H9 (cell line): ENCODE data around the gene PRLH. TPM values are rescaled to one million over a fixed set of nuclear protein-coding genes. Genes with fewer than 3 reads are reported as not detected.

Experiments
- DNase-seq: peaks from one replicate; pipeline ENCODE4 v3.0.0-alpha.2; 2017
- H2AFZ ChIP-seq: one replicate; pipeline ENCODE4 v1.6.1; 2013; ENCODE audit warnings: mild to moderate bottlenecking, low read length, control low read depth, moderate library complexity
- H2AK5ac ChIP-seq: 2 replicates; pipeline ENCODE4 v1.6.1; 2013; ENCODE audit warnings: low read length, control low read depth, mixed read lengths; ENCODE audit not compliant: insufficient read length
- H2BK120ac ChIP-seq: one replicate; pipeline ENCODE4 v1.6.1; 2013; ENCODE audit warnings: low read depth, mild to moderate bottlenecking, low read length, control low read depth, inconsistent platforms; ENCODE audit not compliant: poor library complexity, severe bottlenecking
- H2BK12ac ChIP-seq: 2 replicates; pipeline ENCODE4 v1.6.1; 2013; ENCODE audit warnings: low read length, control low read depth, mixed read lengths, low read depth; ENCODE audit not compliant: insufficient read length
- H2BK15ac ChIP-seq: 2 replicates; pipeline ENCODE4 v1.6.1; 2013; ENCODE audit warnings: low read depth, low read length, control low read depth
- H2BK20ac ChIP-seq: one replicate; pipeline ENCODE4 v1.6.1; 2013; ENCODE audit warnings: low read depth, mild to moderate bottlenecking, low read length, control low read depth, inconsistent platforms; ENCODE audit not compliant: poor library complexity, severe bottlenecking
- H2BK5ac ChIP-seq: 2 replicates; pipeline ENCODE4 v1.6.1; 2013; ENCODE audit warnings: low read length, control low read depth, mixed read lengths; ENCODE audit not compliant: insufficient read length
- H3K14ac ChIP-seq: 2 replicates; pipeline ENCODE4 v1.6.1; 2013; ENCODE audit warnings: low read length, control low read depth; ENCODE audit not compliant: insufficient read depth
- H3K18ac ChIP-seq: 2 replicates; pipeline ENCODE4 v1.6.1; 2013; ENCODE audit warnings: low read depth, mild to moderate bottlenecking, mixed read lengths, low read length, control low read depth; ENCODE audit not compliant: insufficient read length
- H3K23ac ChIP-seq: 2 replicates; pipeline ENCODE4 v1.6.1; 2013; ENCODE audit warnings: low read length, control low read depth, mixed read lengths, low read depth; ENCODE audit not compliant: insufficient read length
- H3K23me2 ChIP-seq: 2 replicates; pipeline ENCODE4 v1.6.1; 2013; ENCODE audit warnings: low read depth, mild to moderate bottlenecking, mixed read lengths, low read length, control low read depth; ENCODE audit not compliant: insufficient read length, poor library complexity, severe bottlenecking
- H3K27ac ChIP-seq: 2 replicates; pipeline ENCODE4 v1.5.1; 2013; ENCODE audit warnings: low read length, control low read depth, mixed read lengths, low read depth; ENCODE audit not compliant: insufficient read length
- H3K27me3 ChIP-seq: 2 replicates; pipeline ENCODE4 v1.6.1; 2013; ENCODE audit warnings: low read length, control low read depth, inconsistent platforms; ENCODE audit not compliant: insufficient read depth
- H3K4ac ChIP-seq: 2 replicates; pipeline ENCODE4 v1.6.1; 2013; ENCODE audit warnings: low read depth, mild to moderate bottlenecking, control low read depth, inconsistent platforms, low read length, moderate library complexity
- H3K4me1 ChIP-seq: 2 replicates; pipeline ENCODE4 v1.6.1; 2013; ENCODE audit warnings: low read length, control low read depth, inconsistent platforms; ENCODE audit not compliant: insufficient read depth
- H3K4me2 ChIP-seq: 2 replicates; pipeline ENCODE4 v1.6.1; 2013; ENCODE audit warnings: low read length, control low read depth, mixed read lengths; ENCODE audit not compliant: insufficient read length, insufficient read depth
- H3K56ac ChIP-seq: 2 replicates; pipeline ENCODE4 v1.6.1; 2013; ENCODE audit warnings: low read depth, mild to moderate bottlenecking, mixed read lengths, low read length, control low read depth; ENCODE audit not compliant: insufficient read length
- H3K79me1 ChIP-seq: 2 replicates; pipeline ENCODE4 v1.6.1; 2013; ENCODE audit warnings: low read depth, mild to moderate bottlenecking, moderate library complexity, low read length, control low read depth, inconsistent platforms; ENCODE audit not compliant: insufficient read depth, poor library complexity, severe bottlenecking
- H3K79me2 ChIP-seq: 2 replicates; pipeline ENCODE4 v1.6.1; 2013; ENCODE audit warnings: low read length, control low read depth, inconsistent platforms; ENCODE audit not compliant: insufficient read depth
- H3K9ac ChIP-seq: 2 replicates; pipeline ENCODE4 v1.6.1; 2013; ENCODE audit warnings: low read length, control low read depth, mixed read lengths; ENCODE audit not compliant: insufficient read length; ENCODE audit errors: extremely low read depth
- H3K9me3 ChIP-seq: one replicate; pipeline ENCODE4 v1.6.1; 2013; ENCODE audit warnings: low read depth, low read length, inconsistent platforms; ENCODE audit not compliant: control insufficient read depth
- H3T11ph ChIP-seq: one replicate; pipeline ENCODE4 v1.6.1; 2013; ENCODE audit warnings: mild to moderate bottlenecking, low read length, control low read depth, inconsistent platforms
- H4K20me1 ChIP-seq: one replicate; pipeline ENCODE4 v1.6.1; 2013; ENCODE audit not compliant: control insufficient read depth, insufficient read length, insufficient read depth
- H4K5ac ChIP-seq: 2 replicates; pipeline ENCODE4 v1.6.1; 2013; ENCODE audit warnings: low read depth, mild to moderate bottlenecking, mixed read lengths, low read length, control low read depth; ENCODE audit not compliant: insufficient read length
- H4K8ac ChIP-seq: replicated peaks from 2 replicates; pipeline ENCODE4 v1.6.1; 2013; ENCODE audit warnings: low read length, control low read depth, mixed read lengths, low read depth; ENCODE audit not compliant: insufficient read length
- H4K91ac ChIP-seq: 2 replicates; pipeline ENCODE4 v1.6.1; 2013; ENCODE audit warnings: low read depth, mild to moderate bottlenecking, moderate library complexity, mixed read lengths, low read length, control low read depth; ENCODE audit not compliant: insufficient read length
- H3K27ac Mint-ChIP-seq, 3 experiments: 2 replicates in 2 of 3; 3 replicates in 1 of 3; pipeline ENCODE4 v1.8.0; 2020 to 2021; ENCODE audit warnings: mixed read lengths in 3 of 3, mild to moderate bottlenecking in 1 of 3, moderate library complexity in 1 of 3
- H3K27me3 Mint-ChIP-seq: 2 replicates; pipeline ENCODE4 v1.8.0; 2021; ENCODE audit warnings: low read depth, mild to moderate bottlenecking, moderate library complexity, mixed read lengths
- H3K36me3 Mint-ChIP-seq, 3 experiments: 2 replicates in 2 of 3; 3 replicates in 1 of 3; pipeline ENCODE4 v1.8.0; 2020 to 2021; ENCODE audit warnings: low read depth in 3 of 3, mixed read lengths in 3 of 3; ENCODE audit not compliant: insufficient read depth in 1 of 3
- H3K4me1 Mint-ChIP-seq, 2 experiments: 2 replicates each; pipeline ENCODE4 v1.8.0; 2020; ENCODE audit warnings: mixed read lengths in 2 of 2
- H3K4me3 Mint-ChIP-seq, 2 experiments: 2 replicates in 1 of 2; 3 replicates in 1 of 2; pipeline ENCODE4 v1.8.0; 2020 to 2021; ENCODE audit warnings: mild to moderate bottlenecking in 2 of 2, mixed read lengths in 2 of 2, moderate library complexity in 1 of 2
- H3K9me3 Mint-ChIP-seq, 2 experiments: 2 replicates in 1 of 2; 3 replicates in 1 of 2; pipeline ENCODE4 v1.8.0; 2020; ENCODE audit warnings: mild to moderate bottlenecking in 2 of 2, mixed read lengths in 2 of 2, moderate library complexity in 1 of 2
- WGBS: extraction: QIAGEN DNeasy Blood & Tissue Kit; methylation state at CpG from one replicate; pipeline ENCODE4 v1.1.7; 2013; ENCODE audit warnings: missing lambda C conversion rate, low lambda C conversion rate, mixed read lengths; ENCODE audit not compliant: insufficient read length; ENCODE audit errors: extremely low coverage; 5-methylcytosine and 5-hydroxymethylcytosine counted together
- total RNA-seq: library from RNA; stranded (reverse); gene quantifications from 2 replicates; pipeline ENCODE4 v1.2.1, GENCODE V29; 2021
- TF ChIP-seq, protein P1 (sequence below): fragments of 200-600 bp; sonication (generic); conservative IDR thresholded peaks from 3 replicates; pipeline ENCODE4 v1.8.0; 2021; ENCODE audit warnings: antibody characterized with exemption, mild to moderate bottlenecking

Gene PRLH
- total RNA-seq, 1 experiment from 2014 or later, result not detected

DNA sequence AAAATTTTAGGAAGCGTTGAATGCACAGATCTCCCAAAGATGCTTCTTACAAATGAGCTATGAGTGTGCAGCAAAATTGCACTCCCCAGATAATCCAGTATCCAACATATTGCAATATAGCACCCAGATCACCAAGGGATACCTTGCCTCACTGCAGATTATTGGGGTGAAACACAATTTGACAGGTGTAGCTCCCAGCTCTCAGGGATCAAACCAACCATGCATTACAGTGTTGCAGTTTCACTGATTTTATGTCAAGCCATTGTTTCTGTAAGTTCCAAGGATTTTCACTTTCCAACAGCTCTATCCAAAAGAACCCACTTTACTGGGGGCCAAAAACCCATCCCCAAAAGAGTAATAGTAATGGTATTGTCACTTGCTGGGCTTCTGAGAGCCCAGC lies 10.8 kb upstream of the PRLH start:
- H2BK20ac ChIP-seq, result no peak overlapping the region
- DNase-seq, result no peak
- H4K5ac ChIP-seq, result no peak overlapping the region
- H3K4me2 ChIP-seq, result no peak overlapping the region
- H3K14ac ChIP-seq, result no peak overlapping the region
- no peak overlapping the region for H2BK15ac ChIP-seq
- H2BK5ac ChIP-seq, result no peak overlapping the region
- no peaks in the 10 kb centered on the region for H3K79me1 ChIP-seq
- no peak overlapping the region for H3K23ac ChIP-seq
- no peak overlapping the region for H4K91ac ChIP-seq
- WGBS, result no CpG with 5 or more reads among the region's 1 CpG
- H3T11ph ChIP-seq, result no peak overlapping the region
- no peak overlapping the region for H2BK120ac ChIP-seq
- TF ChIP-seq, protein P1, sequence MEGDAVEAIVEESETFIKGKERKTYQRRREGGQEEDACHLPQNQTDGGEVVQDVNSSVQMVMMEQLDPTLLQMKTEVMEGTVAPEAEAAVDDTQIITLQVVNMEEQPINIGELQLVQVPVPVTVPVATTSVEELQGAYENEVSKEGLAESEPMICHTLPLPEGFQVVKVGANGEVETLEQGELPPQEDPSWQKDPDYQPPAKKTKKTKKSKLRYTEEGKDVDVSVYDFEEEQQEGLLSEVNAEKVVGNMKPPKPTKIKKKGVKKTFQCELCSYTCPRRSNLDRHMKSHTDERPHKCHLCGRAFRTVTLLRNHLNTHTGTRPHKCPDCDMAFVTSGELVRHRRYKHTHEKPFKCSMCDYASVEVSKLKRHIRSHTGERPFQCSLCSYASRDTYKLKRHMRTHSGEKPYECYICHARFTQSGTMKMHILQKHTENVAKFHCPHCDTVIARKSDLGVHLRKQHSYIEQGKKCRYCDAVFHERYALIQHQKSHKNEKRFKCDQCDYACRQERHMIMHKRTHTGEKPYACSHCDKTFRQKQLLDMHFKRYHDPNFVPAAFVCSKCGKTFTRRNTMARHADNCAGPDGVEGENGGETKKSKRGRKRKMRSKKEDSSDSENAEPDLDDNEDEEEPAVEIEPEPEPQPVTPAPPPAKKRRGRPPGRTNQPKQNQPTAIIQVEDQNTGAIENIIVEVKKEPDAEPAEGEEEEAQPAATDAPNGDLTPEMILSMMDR, result no peak
- no peak overlapping the region for H3K56ac ChIP-seq
- H3K79me2 ChIP-seq, result no peaks in the 10 kb centered on the region
- H3K27ac ChIP-seq, result no peak overlapping the region
- H3K18ac ChIP-seq, result no peak overlapping the region
- no peak overlapping the region for H2BK12ac ChIP-seq
- no peak overlapping the region for H2AFZ ChIP-seq
- H3K4me3 Mint-ChIP-seq, result no peak overlapping the region
- no peak overlapping the region for H2AK5ac ChIP-seq
- no peaks in the 10 kb centered on the region for H3K23me2 ChIP-seq
- H3K36me3 Mint-ChIP-seq, result peaks cover 6 to 20% (median 8%) of the 10 kb centered on the region in 3 experiments; a peak in 4 of 7 replicates
- H3K4me1 Mint-ChIP-seq, result no peaks in the 10 kb centered on the region
- H3K9me3 ChIP-seq, result peaks cover 4% of the 10 kb centered on the region
- H3K4ac ChIP-seq, result no peak overlapping the region
- no peak overlapping the region for H3K27ac Mint-ChIP-seq
- peaks cover 11% of the 10 kb centered on the region for H3K27me3 Mint-ChIP-seq
- H3K9me3 Mint-ChIP-seq, result peaks cover 10 to 25% of the 10 kb centered on the region in 2 experiments; a peak in 4 of 5 replicates
- H3K4me1 ChIP-seq, result no peaks in the 10 kb centered on the region
- H3K27me3 ChIP-seq, result no peaks in the 10 kb centered on the region
- H3K9ac ChIP-seq, result no peak overlapping the region
- H4K8ac ChIP-seq, result no peak overlapping the region
- H4K20me1 ChIP-seq, result no peaks in the 10 kb centered on the region
